Adipocyte (in vitro differentiated cells): ENCODE measurements around the gene VAV2.

Experiments
- DNase-seq: peaks from one replicate; pipeline ENCODE4 v3.0.0-alpha.2; 2015; ENCODE audit warnings: low read depth
- H3K27me3 ChIP-seq: replicated peaks from 2 replicates; pipeline ENCODE4 v1.7.0; 2013; ENCODE audit warnings: mild to moderate bottlenecking, low read length, moderate library complexity; ENCODE audit not compliant: control insufficient read depth, insufficient read depth
- H3K36me3 ChIP-seq: 2 replicates; pipeline ENCODE4 v1.7.0; 2013; ENCODE audit warnings: low read length, mild to moderate bottlenecking, moderate library complexity; ENCODE audit not compliant: control insufficient read depth, insufficient read depth, severe bottlenecking
- H3K4me1 ChIP-seq: 2 replicates; pipeline ENCODE4 v1.7.0; 2013; ENCODE audit warnings: mild to moderate bottlenecking, low read length, moderate library complexity; ENCODE audit not compliant: control insufficient read depth, insufficient read depth
- H3K4me3 ChIP-seq: 2 replicates; pipeline ENCODE4 v1.7.0; 2013; ENCODE audit warnings: mild to moderate bottlenecking, low read length, moderate library complexity
- H3K9ac ChIP-seq: 2 replicates; pipeline ENCODE4 v1.7.0; 2013; ENCODE audit warnings: mild to moderate bottlenecking, low read length, moderate library complexity
- H3K9me3 ChIP-seq: 2 replicates; pipeline ENCODE4 v1.7.0; 2013; ENCODE audit warnings: mild to moderate bottlenecking, low read length, moderate library complexity; ENCODE audit not compliant: control insufficient read depth

The VAV2 gene

GRCh38 chr9:133943781-133944745 lies 48.1 kb downstream of the VAV2 start:
- H3K4me1 ChIP-seq, result peaks cover 7% of the 10 kb centered on the region
- peak; percentile 12 for DNase-seq
- H3K27me3 ChIP-seq, result no peaks in the 10 kb centered on the region
- no peaks in the 10 kb centered on the region for H3K9me3 ChIP-seq
- H3K4me3 ChIP-seq, result no peak overlapping the region
- H3K36me3 ChIP-seq, result no peaks in the 10 kb centered on the region
- H3K9ac ChIP-seq, result no peak overlapping the region

GRCh38 chr9:133943036-133943780 lies 48.9 kb downstream of the VAV2 start:
- Histone ChIP-seq H3K9ac (no peak overlapping the region), H3K36me3 (no peaks in the 10 kb centered on the region), H3K4me1 (peaks cover 7% of the 10 kb centered on the region), H3K27me3 (no peaks in the 10 kb centered on the region), H3K9me3 (no peaks in the 10 kb centered on the region), H3K4me3 (no peak overlapping the region)
- DNase-seq, result no peak

DNA sequence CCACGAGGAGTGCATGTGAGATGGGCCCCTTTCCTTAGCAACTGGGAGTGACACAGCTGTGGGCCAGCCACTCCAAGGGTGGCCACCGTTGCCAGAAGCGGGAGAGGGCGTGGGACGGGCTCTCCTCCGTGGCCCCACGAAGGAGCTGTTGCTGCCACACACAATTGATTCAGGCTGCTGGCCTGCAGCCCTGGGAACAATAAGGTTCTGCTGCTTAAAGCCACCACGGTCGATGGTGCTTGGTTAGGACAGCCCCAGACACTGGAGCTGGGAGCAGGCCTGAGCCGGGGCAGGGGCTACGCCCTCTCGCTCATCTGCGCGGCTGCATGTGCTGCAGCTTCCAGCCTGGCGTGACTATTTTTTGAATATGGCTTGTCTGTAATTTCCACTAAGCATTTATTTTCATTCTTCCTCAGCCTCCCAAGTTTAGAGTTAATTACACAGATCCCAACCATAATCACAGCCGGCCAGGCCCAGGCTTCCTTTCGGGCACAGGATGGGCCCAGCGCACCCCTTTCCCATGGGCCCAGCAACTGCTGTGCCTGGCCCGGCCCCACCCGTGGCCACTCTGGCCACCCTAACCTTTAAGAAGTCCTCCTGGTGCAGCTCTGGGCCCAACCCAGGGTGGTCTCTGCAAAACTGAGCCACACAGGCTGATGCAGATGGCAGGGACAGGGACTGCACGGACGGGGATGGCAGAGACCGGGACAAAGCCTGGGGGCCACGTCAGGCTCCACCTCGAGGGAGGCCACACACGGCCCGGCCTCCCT lies 49.7 kb downstream of the VAV2 start:
- no peak for DNase-seq
- Histone ChIP-seq H3K27me3 (no peaks in the 10 kb centered on the region), H3K9ac (peak overlapping the region; percentile 14), H3K4me1 (peaks cover 7% of the 10 kb centered on the region), H3K4me3 (no peak overlapping the region), H3K36me3 (peaks cover 4% of the 10 kb centered on the region), H3K9me3 (no peaks in the 10 kb centered on the region)

- DNase-seq, result no peak
- Histone ChIP-seq H3K27me3 (no peaks in the 10 kb centered on the region), H3K4me3 (no peak overlapping the region), H3K4me1 (peaks cover 19% of the 10 kb centered on the region), H3K9ac (no peak overlapping the region), H3K36me3 (peaks cover 9% of the 10 kb centered on the region), H3K9me3 (no peaks in the 10 kb centered on the region)
Measured at GRCh38 chr9:133939845-133940244, 52.3 kb downstream of the VAV2 start.

DNA sequence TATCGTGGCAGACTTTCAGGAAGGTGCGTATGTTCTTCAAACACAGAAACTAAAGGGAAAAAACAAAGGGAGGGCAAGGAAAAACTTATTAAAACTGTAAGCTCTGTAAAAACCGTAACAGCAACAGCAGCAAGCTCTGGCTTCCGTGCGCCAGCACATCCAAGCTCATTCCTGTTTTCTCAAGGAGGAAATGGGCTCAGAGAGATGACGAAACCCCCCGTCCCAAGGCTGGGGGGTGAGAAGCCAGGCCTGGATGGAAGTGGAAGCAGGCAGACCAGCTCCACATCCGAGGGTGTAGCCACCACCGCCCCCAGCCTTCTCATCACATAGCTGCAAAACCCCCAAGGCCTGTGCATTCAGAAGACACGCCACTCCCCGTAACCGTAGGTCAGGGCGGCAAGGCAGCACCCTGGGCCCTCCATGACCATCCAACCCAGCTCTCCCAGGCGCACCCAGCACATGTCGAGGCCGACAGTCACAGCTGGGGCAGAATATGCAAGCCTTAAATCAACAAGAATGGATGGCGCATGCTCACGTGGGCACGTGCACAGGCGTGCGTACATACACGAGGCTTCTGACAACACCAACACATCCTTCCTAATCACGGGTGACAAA lies 52.8 kb downstream of the VAV2 start:
- DNase-seq, result no peak
- no peak overlapping the region for H3K4me3 ChIP-seq
- peaks cover 9% of the 10 kb centered on the region for H3K36me3 ChIP-seq
- H3K27me3 ChIP-seq, result no peaks in the 10 kb centered on the region
- H3K9me3 ChIP-seq, result no peaks in the 10 kb centered on the region
- no peak overlapping the region for H3K9ac ChIP-seq
- peaks cover 23% of the 10 kb centered on the region for H3K4me1 ChIP-seq

GRCh38 chr9:133938753-133939152 lies 53.4 kb downstream of the VAV2 start:
- no peak for DNase-seq
- H3K4me1 ChIP-seq, result peaks cover 23% of the 10 kb centered on the region
- H3K36me3 ChIP-seq, result peaks cover 9% of the 10 kb centered on the region
- no peaks in the 10 kb centered on the region for H3K9me3 ChIP-seq
- no peak overlapping the region for H3K9ac ChIP-seq
- no peak overlapping the region for H3K4me3 ChIP-seq
- H3K27me3 ChIP-seq, result no peaks in the 10 kb centered on the region

- H3K27me3 ChIP-seq, result no peaks in the 10 kb centered on the region
- H3K9me3 ChIP-seq, result no peaks in the 10 kb centered on the region
- H3K4me3 ChIP-seq, result no peak overlapping the region
- peaks cover 9% of the 10 kb centered on the region for H3K36me3 ChIP-seq
- DNase-seq, result no peak
- H3K9ac ChIP-seq, result no peak overlapping the region
- H3K4me1 ChIP-seq, result peaks cover 23% of the 10 kb centered on the region
Measured at GRCh38 chr9:133938086-133938485, 54.0 kb downstream of the VAV2 start.

DNA sequence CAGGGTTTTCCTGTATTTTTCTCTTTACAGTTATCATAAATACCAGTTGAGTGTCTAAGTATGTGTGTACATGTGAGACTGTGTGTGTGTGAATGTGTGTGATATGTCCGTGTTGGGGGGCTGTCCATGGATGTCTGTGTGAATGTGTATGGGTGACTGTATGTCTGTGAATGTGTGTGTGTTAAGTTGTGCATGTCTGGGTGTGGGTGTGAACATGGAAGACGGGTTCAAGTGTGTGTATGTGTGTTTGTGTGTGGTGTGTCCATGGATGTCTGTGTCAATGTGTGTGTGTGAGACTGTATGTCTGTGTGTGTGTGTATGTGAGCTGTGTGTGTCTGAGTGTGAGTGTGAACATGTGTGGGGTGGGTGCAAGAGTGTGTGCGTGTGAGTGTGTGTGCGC lies 55.0 kb downstream of the VAV2 start:
- H3K4me1 ChIP-seq, result peaks cover 19% of the 10 kb centered on the region
- peaks cover 9% of the 10 kb centered on the region for H3K36me3 ChIP-seq
- H3K27me3 ChIP-seq, result no peaks in the 10 kb centered on the region
- no peak overlapping the region for H3K4me3 ChIP-seq
- no peak for DNase-seq
- H3K9me3 ChIP-seq, result no peaks in the 10 kb centered on the region
- no peak overlapping the region for H3K9ac ChIP-seq

DNA sequence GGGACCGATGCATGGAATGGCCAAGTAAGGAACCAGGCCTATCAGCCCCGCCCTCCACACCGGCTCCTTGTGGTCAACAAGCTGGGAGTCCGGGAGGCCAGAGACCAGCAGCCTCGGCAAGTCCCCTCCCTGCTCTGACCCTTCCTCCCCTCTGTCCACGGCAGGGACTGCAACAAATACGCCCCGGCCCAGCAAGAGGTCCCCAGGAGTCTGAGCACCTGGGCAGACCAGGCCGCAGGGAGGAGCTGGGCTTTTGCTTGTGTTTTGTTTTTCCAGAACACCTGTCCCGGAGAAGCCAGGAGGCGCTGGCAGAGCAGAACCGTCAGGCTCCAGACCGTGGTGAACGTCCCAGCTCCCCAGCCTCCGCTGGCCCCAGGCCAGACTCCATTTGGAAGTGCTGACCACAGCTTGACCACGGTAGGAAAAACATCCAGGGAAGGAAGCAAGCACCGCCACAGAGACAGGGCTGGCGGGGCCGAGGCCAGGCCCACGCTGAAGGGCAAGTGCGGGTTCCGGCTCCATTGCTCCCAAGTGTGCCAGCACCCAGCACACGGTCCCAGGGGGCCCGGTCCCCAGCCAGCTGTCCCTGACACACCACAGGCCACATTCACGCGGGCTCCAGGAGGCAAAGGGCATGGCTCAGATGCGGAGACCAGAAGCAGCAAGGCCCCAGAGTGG lies 56.7 kb downstream of the VAV2 start:
- Histone ChIP-seq H3K4me1 (peaks cover 17% of the 10 kb centered on the region), H3K9ac (peak overlapping the region; percentile 14), H3K36me3 (peaks cover 9% of the 10 kb centered on the region), H3K4me3 (peak overlapping the region; percentile 28), H3K27me3 (no peaks in the 10 kb centered on the region), H3K9me3 (no peaks in the 10 kb centered on the region)
- DNase-seq, result no peak

GRCh38 chr9:133934482-133935232 lies 57.5 kb downstream of the VAV2 start:
- Histone ChIP-seq H3K9ac (peak overlapping the region; percentile 38), H3K36me3 (peaks cover 9% of the 10 kb centered on the region), H3K4me3 (peak overlapping the region; percentile 28), H3K9me3 (no peaks in the 10 kb centered on the region), H3K27me3 (no peaks in the 10 kb centered on the region), H3K4me1 (peaks cover 17% of the 10 kb centered on the region)
- DNase-seq, result no peak
